ACHN (cell line): Measurements from ENCODE around the gene NT5C3A.
"Not testable (repeated sequence)": the region's sequence is repeated elsewhere in the genome, so short reads cannot be mapped to it uniquely, and the experiment has no call there.

Experiments used
- DNase-seq: peaks from one replicate; pipeline ENCODE4 v3.0.0-alpha.2; 2015
- in situ Hi-C: cut with HindIII; loops from 2 replicates; pipeline ENCODE4 v1.10.0; 2017; ENCODE audit warnings: low sequenced_read_pairs, low pct_ligation_motif_present, low pct_unique_long_range_greater_than_20kb

NT5C3A gene

DNA sequence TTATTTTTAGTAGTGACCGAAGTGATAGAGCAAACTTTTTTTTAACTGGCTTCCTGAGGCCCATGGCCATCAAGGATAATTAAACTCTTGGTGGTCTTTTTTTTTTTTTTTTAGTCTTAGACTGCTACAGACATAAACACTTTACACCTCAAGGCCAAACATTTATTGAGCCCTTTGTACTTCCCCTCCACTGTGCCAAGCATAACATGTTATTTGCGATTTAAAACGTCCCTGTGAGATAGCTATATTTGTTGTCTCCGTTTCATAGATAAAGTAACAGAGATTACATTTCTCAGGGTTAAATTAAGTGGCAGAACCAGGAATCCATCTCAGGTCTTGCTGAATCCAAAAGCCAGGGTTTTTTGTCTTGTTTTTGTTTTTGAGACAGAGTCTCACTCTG is 63.2 kb downstream of the NT5C3A start:
- DNase-seq, in situ Hi-C loops: not testable (repeated sequence)

DNA sequence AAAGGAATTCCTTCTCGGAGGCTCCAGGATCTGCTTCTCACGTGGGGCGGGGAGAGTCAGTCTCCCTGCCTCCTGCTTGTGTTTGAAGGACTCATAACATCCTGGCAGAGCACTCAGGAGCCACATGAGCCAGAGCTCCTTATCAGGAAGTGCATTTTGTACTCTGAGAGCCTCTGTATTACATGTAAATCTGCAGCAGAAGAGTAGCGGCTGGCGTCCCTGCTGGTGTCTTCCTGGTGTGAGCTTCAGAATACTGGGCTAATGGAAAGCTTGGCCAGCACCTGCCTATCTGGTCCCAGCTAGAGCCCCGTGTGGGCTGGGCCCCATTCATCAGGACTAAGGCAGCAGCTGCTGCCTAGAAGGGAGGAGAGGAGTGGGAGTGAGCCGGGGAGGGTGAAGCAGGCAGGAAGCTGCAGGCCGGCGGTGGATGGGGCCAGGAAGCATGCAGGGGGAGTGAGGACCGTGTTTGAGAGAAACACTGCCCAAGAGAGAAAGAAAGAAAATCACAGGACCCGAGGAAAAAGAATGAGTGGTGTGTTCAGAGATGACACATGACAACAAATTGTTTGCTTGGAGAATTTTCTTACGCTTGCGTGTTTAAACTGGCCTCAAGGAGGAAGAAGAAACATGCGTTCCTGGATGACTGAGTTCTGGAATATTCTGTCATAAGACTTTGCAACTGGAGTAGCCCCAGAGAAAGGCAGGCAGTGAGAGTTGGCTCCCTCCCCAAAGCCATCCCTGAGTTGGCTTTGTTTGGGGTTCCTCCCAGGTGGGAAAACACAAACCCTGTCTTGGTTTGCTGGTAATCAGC is 64.0 kb downstream of the NT5C3A start:
- DNase-seq, in situ Hi-C loops: not testable (repeated sequence)

DNA sequence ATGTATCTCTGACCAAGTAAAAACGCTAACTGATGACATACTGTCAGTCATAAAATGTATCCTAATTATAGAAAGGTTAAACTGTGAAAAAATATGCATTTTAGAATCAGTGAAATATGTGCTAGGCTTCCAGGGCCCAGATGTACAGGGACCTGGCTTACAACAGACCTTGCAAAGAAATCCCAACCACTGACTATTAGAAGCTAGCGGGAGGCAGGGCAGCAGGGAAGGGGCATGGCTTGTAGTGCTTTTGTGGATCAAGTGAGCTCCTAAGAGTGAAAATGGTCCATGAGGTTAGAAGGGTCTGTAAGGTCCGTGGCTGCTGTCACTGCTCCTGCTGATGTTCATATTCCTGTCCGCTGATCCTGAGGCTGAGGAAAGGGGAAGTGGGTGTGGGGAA is 64.6 kb downstream of the NT5C3A start:
- in situ Hi-C loops, result not testable (repeated sequence)

DNA sequence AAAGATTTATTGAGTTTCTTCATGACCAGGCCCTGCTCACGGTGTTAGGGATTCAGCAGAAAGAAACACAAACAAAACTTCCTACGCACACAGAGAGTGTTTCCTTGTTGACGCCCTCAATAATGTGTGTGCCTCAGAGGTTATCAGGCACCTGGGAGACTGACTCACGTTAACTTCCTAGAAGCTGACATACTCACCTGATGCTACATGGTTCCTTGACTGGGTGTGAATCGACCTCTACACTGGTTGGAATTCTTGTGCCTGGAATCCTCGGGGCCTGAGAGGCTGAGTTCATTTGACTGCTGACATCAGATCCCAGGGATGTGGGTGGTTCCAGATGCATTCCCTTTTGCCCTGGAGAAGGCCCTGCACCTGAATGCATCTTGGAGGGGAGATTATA is 69.8 kb downstream of the NT5C3A start:
- in situ Hi-C loops, DNase-seq: not testable (repeated sequence)

More for the DNA sequence above, 64.6 kb downstream of the NT5C3A start:
- DNase-seq, result not testable (repeated sequence)

DNA sequence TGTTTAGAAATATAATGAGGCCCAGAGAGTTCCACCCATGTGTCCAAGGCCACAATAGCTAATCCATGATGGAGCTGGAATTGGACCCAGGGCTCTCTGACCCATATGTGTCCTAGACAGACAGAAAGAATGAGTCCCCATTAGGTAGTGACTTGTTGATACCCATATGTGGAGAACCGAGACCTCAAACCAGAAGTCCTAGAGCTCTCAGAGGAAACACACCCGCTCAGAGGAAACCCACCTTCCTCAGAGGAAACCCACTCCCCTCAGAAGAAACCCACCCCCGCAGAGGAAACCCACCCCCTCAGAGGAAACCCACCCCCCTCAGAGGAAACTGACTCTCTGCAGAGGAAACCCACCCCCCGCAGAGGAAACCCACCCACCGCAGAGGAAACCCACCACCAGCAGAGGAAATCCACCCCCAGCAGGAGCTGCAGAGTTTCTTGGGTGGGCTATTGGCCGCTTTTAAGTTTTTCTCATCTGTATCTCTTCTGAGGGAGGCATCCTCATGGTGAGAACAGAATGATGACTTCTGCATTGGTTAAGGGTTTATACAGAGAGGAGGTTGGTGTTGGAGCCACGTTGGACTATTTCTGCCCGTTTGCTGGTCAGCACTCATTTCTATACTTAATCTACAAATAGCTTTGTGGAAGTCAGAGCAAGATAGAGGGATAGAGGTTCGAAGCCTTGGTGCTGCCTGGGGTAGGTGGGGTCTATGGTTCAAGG is 70.4 kb downstream of the NT5C3A start:
- DNase-seq, in situ Hi-C loops: not testable (repeated sequence)

DNA sequence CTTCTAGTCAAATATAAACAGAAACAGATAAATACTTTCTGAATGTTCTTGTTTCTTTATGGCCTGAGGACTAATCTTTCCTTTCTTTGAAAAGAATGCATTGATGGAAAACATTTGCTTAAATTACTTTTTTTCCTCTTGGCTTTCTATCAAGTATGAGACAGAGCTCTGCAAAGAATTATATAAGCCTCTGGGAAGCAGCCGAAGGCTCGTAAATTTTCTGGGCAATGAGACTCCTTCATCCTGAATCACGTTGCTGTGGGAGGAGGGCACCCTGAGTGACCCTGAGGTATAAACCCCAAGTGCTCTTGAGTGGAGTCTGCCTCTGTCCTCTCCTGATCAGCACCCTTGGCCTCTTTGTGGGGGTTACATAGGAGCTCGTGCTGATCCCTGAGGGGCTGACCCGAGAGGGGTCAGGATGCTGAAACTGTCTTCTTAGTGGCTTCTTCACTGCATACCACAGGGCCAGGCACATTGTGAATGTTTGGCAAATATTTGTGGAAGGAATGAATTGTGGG is 71.4 kb downstream of the NT5C3A start:
- in situ Hi-C loops, DNase-seq: not testable (repeated sequence)

DNA sequence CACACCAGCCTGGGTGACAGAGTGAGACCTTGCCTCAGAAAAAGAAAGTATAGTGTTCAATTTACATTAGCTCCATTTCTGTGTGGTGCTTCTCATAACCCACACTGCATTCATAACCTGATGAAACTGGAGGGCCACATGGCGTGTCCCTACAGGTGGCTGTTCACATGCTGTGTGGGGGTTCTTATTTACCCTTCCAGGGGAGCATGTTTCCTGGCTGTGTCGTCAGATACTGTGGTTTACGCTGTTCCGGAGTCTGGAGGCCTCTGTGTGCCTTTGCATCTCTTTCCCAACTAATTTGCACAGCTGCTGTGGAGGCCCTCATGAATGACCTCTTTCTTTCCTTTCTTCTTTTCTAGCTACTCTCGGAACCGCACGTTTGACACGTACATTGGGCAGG is 74.4 kb downstream of the NT5C3A start:
- DNase-seq, in situ Hi-C loops: not testable (repeated sequence)

DNA sequence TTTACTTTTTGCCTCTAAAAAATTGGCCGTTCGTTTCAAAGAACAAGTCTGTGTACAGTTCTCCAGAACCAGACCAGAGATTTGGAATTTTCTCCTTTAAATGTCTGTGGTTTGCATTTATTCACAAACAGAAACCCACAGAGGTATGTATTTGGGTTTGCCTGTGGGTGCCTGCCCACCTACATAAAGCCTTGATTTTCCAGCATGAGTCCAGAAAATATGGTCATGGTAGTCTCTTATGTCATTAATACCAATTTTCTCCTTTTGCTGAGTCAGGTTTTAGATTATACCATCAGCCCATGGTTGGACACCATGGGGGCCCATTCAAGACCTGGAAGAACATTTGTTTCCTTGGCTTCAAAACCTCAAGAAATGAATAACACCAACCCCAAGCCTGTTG is 82.7 kb downstream of the NT5C3A start:
- DNase-seq, in situ Hi-C loops: not testable (repeated sequence)

DNA sequence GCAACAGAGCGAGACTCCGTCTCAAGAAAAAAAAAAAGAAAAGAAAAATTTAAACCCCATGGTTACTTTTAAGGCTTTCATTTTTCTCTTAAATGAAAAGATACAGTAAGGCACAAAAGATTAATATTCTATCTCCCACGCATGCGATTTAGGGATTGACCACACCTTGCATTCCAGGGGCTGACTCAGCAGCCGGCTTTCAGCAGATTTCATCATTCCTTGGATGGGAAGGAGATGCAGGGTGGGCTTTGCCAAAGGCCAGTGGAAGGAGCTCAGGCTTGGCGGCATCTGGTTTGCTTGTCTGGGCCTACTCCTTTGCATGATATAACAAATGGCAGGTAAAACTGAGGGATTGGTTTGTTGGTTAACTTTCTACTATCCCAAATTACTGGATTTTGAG is 83.3 kb downstream of the NT5C3A start:
- in situ Hi-C loops, result not testable (repeated sequence)
- DNase-seq, result peak; percentile 63

DNA sequence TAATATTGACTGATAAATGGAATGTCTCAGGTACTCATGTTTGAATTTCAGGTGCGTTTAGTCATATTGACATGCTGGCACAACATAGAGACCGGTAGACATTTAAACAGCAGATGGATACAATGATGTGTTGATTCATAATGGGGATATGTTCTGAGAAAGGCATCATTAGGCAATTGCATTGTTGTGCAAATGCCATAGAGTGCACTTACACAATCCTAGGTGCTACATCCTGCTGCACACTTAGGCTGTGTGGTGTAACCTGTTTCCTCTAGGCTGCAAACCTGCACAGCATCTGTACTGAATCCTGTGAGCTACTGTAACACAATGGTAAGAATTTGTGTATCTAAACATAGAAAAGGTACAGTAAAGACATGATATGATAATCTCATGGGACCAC is 85.4 kb downstream of the NT5C3A start:
- DNase-seq, in situ Hi-C loops: not testable (repeated sequence)

DNA sequence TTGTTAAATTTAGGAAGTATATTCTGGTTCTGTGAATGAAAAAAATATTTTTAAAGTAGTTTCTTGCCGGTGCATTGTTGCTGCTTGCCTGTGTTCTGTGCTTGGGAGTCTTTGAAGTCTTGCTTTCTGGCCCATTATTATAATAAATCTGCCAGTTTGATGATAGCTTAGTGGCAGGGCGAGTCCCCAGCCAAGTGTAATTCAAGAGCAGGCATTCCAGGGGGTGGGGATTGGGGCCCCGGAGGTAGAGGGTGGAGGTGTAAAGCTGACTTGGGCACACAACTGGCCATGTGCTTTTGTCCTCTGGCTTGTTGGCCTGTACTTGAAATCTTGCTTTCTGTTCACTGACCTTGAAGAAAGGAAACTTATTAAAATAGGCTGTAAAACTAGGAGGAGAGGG is 90.6 kb downstream of the NT5C3A start:
- in situ Hi-C loops, DNase-seq: not testable (repeated sequence)

DNA sequence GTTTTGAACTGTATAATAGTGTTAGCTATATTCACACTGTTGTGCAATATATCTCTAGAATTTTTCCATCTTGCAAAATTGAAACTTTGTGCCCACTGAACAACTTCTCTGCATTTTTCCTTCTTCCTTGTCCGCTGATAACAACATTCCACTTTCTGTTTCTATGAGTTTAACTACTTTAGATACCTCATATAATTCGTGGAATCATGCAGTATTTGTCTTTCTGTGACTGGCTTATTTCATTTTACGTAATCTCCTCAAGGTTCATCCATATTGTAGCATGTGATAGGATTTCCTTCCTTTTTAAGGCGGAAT is 95.4 kb downstream of the NT5C3A start:
- DNase-seq, in situ Hi-C loops: not testable (repeated sequence)

DNA sequence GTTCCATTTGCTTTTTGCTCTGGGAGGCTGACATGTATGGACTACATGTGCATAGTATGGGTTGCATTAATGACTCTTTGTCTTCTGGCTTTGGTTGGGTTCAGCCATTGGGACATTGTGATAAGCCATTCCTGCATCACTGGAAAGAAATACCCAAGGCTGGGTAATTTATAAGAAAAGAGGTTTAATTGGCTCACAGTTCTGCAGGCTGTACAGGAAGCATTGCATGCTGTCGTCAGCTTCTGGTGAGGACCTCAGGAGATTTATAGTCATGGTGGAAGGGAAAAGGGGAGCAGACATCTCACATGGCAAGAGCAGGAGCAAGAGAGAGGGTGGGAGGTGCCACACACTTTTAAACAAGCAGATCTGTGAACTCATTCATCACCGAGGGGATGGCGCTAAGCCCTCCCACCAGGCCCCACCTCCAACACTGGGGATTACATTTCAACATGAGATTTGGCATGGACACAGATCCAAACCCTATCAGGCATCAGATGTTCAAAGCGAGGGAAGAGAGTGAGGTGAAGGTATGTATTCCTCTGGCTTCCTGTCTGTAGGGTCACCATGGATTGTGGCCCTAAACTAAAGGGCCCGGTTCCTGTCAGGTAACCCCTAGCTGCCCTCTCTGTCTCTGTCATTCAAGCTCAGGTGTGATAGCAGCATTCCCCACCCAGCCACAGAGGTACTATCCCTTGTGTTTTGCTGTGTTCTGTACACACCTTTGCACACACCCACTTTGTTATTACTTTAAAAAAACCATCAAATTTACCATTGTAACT is 95.9 kb downstream of the NT5C3A start:
- DNase-seq, in situ Hi-C loops: not testable (repeated sequence)

DNA sequence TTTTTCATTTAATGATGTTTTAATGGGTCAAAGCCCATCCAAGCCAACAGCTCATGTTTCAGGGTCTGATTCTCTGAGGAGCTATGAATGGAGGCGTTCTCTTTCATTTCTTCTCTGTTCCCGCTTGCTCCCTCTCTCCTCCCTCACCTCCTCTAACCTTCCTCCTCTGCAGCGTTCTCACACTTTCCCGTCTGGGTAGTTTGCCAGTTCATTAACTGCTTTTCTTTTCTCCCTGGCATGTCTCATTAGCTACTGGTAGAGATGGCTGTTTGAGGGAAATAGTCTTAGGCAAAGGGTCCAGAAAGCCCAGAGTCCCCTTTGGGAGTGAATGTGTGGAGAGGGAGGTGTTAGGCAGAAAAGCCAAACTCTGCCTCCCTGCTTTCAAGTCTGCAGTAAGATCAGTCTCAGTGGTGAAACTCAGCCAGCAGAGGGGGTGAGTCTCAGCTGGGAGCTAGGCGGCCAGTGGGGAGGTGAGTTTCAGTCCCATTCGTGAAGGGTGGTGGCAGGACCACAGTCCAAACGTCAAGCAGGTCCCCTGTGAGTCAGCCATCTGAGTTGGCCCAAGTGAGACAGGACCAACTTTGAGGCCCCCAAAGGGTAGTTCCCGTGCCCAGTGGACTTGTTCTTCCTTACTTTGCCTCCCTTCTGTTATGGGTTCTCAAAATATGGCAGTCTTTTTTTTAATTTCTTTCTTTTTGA is 98.0 kb downstream of the NT5C3A start:
- DNase-seq, in situ Hi-C loops: not testable (repeated sequence)
